ENCODE data around the gene ARMC5. TPM values are rescaled to one million over a fixed set of nuclear protein-coding genes. Genes with fewer than 3 reads are reported as not detected.

Gene ARMC5
- total RNA-seq, 1 experiment from 2014 or later, result 11.3 TPM

DNA sequence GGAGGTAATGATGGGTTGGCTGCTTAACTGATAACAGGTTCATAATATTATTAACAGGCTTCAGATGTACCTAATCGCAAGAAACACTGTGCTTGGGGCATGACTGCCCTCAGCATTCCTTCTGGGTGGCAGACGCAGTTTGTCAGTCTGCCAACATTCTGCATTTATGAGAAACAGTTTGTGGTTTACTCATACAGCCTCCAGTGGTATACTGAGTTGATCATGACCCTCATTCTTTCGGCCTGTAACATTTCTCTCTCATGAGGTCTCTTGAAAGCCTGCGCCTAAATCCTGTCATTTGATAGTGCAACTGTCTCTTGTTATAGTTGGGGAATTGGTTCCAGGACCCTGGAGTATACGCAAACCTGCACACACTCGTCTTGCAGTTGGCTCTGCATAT, 53.8 kb downstream of the ARMC5 start:
- TF ChIP-seq, protein P1, sequence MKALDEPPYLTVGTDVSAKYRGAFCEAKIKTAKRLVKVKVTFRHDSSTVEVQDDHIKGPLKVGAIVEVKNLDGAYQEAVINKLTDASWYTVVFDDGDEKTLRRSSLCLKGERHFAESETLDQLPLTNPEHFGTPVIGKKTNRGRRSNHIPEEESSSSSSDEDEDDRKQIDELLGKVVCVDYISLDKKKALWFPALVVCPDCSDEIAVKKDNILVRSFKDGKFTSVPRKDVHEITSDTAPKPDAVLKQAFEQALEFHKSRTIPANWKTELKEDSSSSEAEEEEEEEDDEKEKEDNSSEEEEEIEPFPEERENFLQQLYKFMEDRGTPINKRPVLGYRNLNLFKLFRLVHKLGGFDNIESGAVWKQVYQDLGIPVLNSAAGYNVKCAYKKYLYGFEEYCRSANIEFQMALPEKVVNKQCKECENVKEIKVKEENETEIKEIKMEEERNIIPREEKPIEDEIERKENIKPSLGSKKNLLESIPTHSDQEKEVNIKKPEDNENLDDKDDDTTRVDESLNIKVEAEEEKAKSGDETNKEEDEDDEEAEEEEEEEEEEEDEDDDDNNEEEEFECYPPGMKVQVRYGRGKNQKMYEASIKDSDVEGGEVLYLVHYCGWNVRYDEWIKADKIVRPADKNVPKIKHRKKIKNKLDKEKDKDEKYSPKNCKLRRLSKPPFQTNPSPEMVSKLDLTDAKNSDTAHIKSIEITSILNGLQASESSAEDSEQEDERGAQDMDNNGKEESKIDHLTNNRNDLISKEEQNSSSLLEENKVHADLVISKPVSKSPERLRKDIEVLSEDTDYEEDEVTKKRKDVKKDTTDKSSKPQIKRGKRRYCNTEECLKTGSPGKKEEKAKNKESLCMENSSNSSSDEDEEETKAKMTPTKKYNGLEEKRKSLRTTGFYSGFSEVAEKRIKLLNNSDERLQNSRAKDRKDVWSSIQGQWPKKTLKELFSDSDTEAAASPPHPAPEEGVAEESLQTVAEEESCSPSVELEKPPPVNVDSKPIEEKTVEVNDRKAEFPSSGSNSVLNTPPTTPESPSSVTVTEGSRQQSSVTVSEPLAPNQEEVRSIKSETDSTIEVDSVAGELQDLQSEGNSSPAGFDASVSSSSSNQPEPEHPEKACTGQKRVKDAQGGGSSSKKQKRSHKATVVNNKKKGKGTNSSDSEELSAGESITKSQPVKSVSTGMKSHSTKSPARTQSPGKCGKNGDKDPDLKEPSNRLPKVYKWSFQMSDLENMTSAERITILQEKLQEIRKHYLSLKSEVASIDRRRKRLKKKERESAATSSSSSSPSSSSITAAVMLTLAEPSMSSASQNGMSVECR (CRISPR knock-in tag; IDR thresholded peaks at IDR 0.05; ENCODE audit: borderline replicate concordance), result no peak
- TF ChIP-seq, protein P2, sequence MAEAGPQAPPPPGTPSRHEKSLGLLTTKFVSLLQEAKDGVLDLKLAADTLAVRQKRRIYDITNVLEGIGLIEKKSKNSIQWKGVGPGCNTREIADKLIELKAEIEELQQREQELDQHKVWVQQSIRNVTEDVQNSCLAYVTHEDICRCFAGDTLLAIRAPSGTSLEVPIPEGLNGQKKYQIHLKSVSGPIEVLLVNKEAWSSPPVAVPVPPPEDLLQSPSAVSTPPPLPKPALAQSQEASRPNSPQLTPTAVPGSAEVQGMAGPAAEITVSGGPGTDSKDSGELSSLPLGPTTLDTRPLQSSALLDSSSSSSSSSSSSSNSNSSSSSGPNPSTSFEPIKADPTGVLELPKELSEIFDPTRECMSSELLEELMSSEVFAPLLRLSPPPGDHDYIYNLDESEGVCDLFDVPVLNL (CRISPR knock-in tag; IDR thresholded peaks at IDR 0.05; ENCODE audit: borderline replicate concordance, low read depth), result no peak
- no peak for TF ChIP-seq ESRRA (CRISPR knock-in tag; IDR thresholded peaks at IDR 0.05; ENCODE audit: borderline replicate concordance)
- TF ChIP-seq, protein P3, sequence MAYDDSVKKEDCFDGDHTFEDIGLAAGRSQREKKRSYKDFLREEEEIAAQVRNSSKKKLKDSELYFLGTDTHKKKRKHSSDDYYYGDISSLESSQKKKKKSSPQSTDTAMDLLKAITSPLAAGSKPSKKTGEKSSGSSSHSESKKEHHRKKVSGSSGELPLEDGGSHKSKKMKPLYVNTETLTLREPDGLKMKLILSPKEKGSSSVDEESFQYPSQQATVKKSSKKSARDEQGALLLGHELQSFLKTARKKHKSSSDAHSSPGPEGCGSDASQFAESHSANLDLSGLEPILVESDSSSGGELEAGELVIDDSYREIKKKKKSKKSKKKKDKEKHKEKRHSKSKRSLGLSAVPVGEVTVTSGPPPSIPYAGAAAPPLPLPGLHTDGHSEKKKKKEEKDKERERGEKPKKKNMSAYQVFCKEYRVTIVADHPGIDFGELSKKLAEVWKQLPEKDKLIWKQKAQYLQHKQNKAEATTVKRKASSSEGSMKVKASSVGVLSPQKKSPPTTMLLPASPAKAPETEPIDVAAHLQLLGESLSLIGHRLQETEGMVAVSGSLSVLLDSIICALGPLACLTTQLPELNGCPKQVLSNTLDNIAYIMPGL (CRISPR knock-in tag; IDR thresholded peaks at IDR 0.05), result no peak
- CTCF ChIA-PET, result no interaction called here
- H3K27ac Mint-ChIP-seq, result no peak overlapping the region
- peaks cover 17% of the 10 kb centered on the region for H3K27me3 Mint-ChIP-seq (ENCODE audit: low read depth)
- H3K4me1 Mint-ChIP-seq, result peaks cover 10% of the 10 kb centered on the region
- no peak overlapping the region for H3K4me3 Mint-ChIP-seq
- ATAC-seq, result no peak
- peaks cover 18% of the 10 kb centered on the region for H3K36me3 Mint-ChIP-seq
- peaks cover 25% of the 10 kb centered on the region for H3K9me3 Mint-ChIP-seq
- DNase-seq (ENCODE audit: low spot score), result no peak
- POLR2A ChIA-PET, result no interaction called here

DNA sequence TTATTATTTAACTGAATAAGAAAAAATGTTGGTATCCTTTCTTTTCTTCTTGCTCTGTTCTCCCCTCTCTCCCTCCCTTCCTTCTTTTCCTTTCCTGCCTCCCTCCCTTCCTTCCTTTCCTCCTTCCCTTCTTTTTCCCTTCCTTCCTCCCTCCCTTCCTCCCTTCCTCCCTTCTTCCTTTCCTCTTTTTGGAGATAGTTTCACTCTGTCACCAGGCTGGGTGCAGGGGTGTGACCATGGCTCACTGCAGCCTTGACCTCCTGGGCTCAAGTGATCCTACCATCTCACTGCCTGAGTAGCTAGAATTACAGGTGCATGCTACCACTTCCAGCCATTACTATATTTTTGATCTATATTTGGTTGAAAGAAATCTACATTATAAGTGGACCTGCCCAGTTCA, 54.6 kb downstream of the ARMC5 start:
- H3K27me3 Mint-ChIP-seq (ENCODE audit: low read depth), result peaks cover 17% of the 10 kb centered on the region
- H3K36me3 Mint-ChIP-seq, result peaks cover 19% of the 10 kb centered on the region
- no peak for DNase-seq (ENCODE audit: low spot score)
- H3K4me1 Mint-ChIP-seq, result peaks cover 5% of the 10 kb centered on the region
- ChIA-PET POLR2A (no interaction called here), CTCF (interaction anchor here (0.6 kb wide), 1 partner anchor 199 kb away, joined by 3 read pairs; a partner anchor contains a TSS)
- H3K9me3 Mint-ChIP-seq, result peaks cover 27% of the 10 kb centered on the region
- H3K4me3 Mint-ChIP-seq, result no peak overlapping the region
- H3K27ac Mint-ChIP-seq, result no peak overlapping the region
- no peak for ATAC-seq
- TF ChIP-seq NR2C2 (CRISPR knock-in tag; IDR thresholded peaks at IDR 0.05) (no peak), ZNF232 (CRISPR knock-in tag; IDR thresholded peaks at IDR 0.05) (no peak), JAZF1 (CRISPR knock-in tag; IDR thresholded peaks at IDR 0.05) (no peak), ZNF416 (CRISPR knock-in tag; IDR thresholded peaks at IDR 0.05) (no peak), NFATC4 (CRISPR knock-in tag; IDR thresholded peaks at IDR 0.05) (no peak)
- TF ChIP-seq, protein P4, sequence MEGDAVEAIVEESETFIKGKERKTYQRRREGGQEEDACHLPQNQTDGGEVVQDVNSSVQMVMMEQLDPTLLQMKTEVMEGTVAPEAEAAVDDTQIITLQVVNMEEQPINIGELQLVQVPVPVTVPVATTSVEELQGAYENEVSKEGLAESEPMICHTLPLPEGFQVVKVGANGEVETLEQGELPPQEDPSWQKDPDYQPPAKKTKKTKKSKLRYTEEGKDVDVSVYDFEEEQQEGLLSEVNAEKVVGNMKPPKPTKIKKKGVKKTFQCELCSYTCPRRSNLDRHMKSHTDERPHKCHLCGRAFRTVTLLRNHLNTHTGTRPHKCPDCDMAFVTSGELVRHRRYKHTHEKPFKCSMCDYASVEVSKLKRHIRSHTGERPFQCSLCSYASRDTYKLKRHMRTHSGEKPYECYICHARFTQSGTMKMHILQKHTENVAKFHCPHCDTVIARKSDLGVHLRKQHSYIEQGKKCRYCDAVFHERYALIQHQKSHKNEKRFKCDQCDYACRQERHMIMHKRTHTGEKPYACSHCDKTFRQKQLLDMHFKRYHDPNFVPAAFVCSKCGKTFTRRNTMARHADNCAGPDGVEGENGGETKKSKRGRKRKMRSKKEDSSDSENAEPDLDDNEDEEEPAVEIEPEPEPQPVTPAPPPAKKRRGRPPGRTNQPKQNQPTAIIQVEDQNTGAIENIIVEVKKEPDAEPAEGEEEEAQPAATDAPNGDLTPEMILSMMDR (IDR thresholded peaks at IDR 0.05), result no peak
- TF ChIP-seq, protein P5, sequence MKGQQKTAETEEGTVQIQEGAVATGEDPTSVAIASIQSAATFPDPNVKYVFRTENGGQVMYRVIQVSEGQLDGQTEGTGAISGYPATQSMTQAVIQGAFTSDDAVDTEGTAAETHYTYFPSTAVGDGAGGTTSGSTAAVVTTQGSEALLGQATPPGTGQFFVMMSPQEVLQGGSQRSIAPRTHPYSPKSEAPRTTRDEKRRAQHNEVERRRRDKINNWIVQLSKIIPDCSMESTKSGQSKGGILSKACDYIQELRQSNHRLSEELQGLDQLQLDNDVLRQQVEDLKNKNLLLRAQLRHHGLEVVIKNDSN (CRISPR knock-in tag; IDR thresholded peaks at IDR 0.05), result no peak
- TF ChIP-seq, protein P6, sequence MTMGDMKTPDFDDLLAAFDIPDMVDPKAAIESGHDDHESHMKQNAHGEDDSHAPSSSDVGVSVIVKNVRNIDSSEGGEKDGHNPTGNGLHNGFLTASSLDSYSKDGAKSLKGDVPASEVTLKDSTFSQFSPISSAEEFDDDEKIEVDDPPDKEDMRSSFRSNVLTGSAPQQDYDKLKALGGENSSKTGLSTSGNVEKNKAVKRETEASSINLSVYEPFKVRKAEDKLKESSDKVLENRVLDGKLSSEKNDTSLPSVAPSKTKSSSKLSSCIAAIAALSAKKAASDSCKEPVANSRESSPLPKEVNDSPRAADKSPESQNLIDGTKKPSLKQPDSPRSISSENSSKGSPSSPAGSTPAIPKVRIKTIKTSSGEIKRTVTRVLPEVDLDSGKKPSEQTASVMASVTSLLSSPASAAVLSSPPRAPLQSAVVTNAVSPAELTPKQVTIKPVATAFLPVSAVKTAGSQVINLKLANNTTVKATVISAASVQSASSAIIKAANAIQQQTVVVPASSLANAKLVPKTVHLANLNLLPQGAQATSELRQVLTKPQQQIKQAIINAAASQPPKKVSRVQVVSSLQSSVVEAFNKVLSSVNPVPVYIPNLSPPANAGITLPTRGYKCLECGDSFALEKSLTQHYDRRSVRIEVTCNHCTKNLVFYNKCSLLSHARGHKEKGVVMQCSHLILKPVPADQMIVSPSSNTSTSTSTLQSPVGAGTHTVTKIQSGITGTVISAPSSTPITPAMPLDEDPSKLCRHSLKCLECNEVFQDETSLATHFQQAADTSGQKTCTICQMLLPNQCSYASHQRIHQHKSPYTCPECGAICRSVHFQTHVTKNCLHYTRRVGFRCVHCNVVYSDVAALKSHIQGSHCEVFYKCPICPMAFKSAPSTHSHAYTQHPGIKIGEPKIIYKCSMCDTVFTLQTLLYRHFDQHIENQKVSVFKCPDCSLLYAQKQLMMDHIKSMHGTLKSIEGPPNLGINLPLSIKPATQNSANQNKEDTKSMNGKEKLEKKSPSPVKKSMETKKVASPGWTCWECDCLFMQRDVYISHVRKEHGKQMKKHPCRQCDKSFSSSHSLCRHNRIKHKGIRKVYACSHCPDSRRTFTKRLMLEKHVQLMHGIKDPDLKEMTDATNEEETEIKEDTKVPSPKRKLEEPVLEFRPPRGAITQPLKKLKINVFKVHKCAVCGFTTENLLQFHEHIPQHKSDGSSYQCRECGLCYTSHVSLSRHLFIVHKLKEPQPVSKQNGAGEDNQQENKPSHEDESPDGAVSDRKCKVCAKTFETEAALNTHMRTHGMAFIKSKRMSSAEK (CRISPR knock-in tag; IDR thresholded peaks at IDR 0.05; ENCODE audit: borderline replicate concordance), result no peak
- TF ChIP-seq, protein P7, sequence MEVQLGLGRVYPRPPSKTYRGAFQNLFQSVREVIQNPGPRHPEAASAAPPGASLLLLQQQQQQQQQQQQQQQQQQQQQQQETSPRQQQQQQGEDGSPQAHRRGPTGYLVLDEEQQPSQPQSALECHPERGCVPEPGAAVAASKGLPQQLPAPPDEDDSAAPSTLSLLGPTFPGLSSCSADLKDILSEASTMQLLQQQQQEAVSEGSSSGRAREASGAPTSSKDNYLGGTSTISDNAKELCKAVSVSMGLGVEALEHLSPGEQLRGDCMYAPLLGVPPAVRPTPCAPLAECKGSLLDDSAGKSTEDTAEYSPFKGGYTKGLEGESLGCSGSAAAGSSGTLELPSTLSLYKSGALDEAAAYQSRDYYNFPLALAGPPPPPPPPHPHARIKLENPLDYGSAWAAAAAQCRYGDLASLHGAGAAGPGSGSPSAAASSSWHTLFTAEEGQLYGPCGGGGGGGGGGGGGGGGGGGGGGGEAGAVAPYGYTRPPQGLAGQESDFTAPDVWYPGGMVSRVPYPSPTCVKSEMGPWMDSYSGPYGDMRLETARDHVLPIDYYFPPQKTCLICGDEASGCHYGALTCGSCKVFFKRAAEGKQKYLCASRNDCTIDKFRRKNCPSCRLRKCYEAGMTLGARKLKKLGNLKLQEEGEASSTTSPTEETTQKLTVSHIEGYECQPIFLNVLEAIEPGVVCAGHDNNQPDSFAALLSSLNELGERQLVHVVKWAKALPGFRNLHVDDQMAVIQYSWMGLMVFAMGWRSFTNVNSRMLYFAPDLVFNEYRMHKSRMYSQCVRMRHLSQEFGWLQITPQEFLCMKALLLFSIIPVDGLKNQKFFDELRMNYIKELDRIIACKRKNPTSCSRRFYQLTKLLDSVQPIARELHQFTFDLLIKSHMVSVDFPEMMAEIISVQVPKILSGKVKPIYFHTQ (CRISPR knock-in tag; IDR thresholded peaks at IDR 0.05), result no peak
